OCI-LY7 (cell line): Measurements from ENCODE around the gene FAM89B. TPM values are rescaled to one million over a fixed set of nuclear protein-coding genes. Genes with fewer than 3 reads are reported as not detected.
A peak's percentile ranks its signal among the peaks of the same experiment; 100 is the strongest.

Experiments
- BruUV-seq: library from RNA; stranded (reverse); fragments of 400-500 nt; replicated peaks from 2 replicates; lab custom pipeline; 2021; lab: Mats Ljungman, UMichigan
- CTCF ChIA-PET: fragments of 300-600 bp; sonication (Branson Sonifier 250); formaldehyde crosslinking; loops from one replicate; lab custom pipeline; 2022; ENCODE audit warnings: antibody characterized with exemption; ENCODE audit not compliant: unreplicated experiment; lab: Charles Lee
- POLR2A ChIA-PET: fragments of 300-600 bp; sonication (Branson Sonifier 250); formaldehyde crosslinking; loops from one replicate; lab custom pipeline; 2022; ENCODE audit warnings: antibody characterized with exemption; lab: Charles Lee
- DNase-seq: peaks from one replicate; pipeline ENCODE4 v3.0.0-alpha.2; 2015; ENCODE audit warnings: low spot score
- H2AFZ ChIP-seq: fragments of 200-600 bp; sonication (generic), shearing (Covaris generic); 2 replicates; pipeline ENCODE4 v1.6.1; 2014; ENCODE audit warnings: mild to moderate bottlenecking, antibody characterized with exemption, low read length, moderate library complexity
- H3K27ac ChIP-seq: fragments of 200-600 bp; sonication (generic); 2 replicates; pipeline ENCODE4 v1.5.1; 2014; ENCODE audit warnings: mixed run types, low read depth, mild to moderate bottlenecking, moderate library complexity, low read length, inconsistent platforms; ENCODE audit not compliant: poor library complexity, severe bottlenecking
- H3K36me3 ChIP-seq: fragments of 200-600 bp; sonication (generic); 2 replicates; pipeline ENCODE4 v1.6.1; 2014; ENCODE audit warnings: mild to moderate bottlenecking, antibody characterized with exemption, low read length, moderate library complexity, mixed read lengths; ENCODE audit not compliant: insufficient read depth
- H3K4me1 ChIP-seq: fragments of 200-600 bp; sonication (generic); 2 replicates; pipeline ENCODE4 v1.5.1; 2014; ENCODE audit warnings: mild to moderate bottlenecking, low read length; ENCODE audit not compliant: insufficient read depth, poor library complexity, severe bottlenecking
- H3K4me2 ChIP-seq: fragments of 200-600 bp; sonication (generic); 2 replicates; pipeline ENCODE4 v1.6.1; 2014; ENCODE audit warnings: mild to moderate bottlenecking, low read length
- H3K4me3 ChIP-seq: fragments of 200-600 bp; sonication (generic); 2 replicates; pipeline ENCODE4 v1.5.1; 2014; ENCODE audit warnings: mild to moderate bottlenecking, low read depth, low read length; ENCODE audit not compliant: poor library complexity, severe bottlenecking
- H3K79me2 ChIP-seq: fragments of 200-600 bp; sonication (generic); 2 replicates; pipeline ENCODE4 v1.6.1; 2016; ENCODE audit warnings: low read depth, mild to moderate bottlenecking, low read length, moderate library complexity, mixed read lengths; ENCODE audit not compliant: insufficient read depth
- H3K9me2 ChIP-seq: fragments of 200-600 bp; sonication (generic); 2 replicates; pipeline ENCODE4 v1.6.1; 2016; ENCODE audit warnings: mild to moderate bottlenecking, low read length, mixed read lengths; ENCODE audit not compliant: insufficient read depth
- H3K9me3 ChIP-seq: fragments of 200-600 bp; sonication (generic); 2 replicates; pipeline ENCODE4 v1.6.1; 2014; ENCODE audit warnings: mild to moderate bottlenecking, mixed run types, low read length, mixed read lengths
- H4K20me1 ChIP-seq: fragments of 200-600 bp; sonication (generic); 2 replicates; pipeline ENCODE4 v1.6.1; 2014; ENCODE audit warnings: mild to moderate bottlenecking, antibody characterized with exemption, low read length, moderate library complexity, mixed read lengths; ENCODE audit not compliant: insufficient read depth
- EZH2phosphoT487 ChIP-seq: fragments of 200-600 bp; sonication (generic); IDR thresholded peaks from 2 replicates; pipeline ENCODE4 v1.6.1; 2018; ENCODE audit warnings: low read depth, borderline replicate concordance, mild to moderate bottlenecking, mixed run types, antibody characterized with exemption, low read length, moderate library complexity, mixed read lengths
- intact Hi-C: fragments of 100-400 bp; cut with micrococcal nuclease; formaldehyde crosslinking; loops from one replicate; pipeline ENCODE4 v1.10.0; 2022; ENCODE audit not compliant: unreplicated experiment
- total RNA-seq, 2 experiments: library from RNA; depleted of rRNA in 1 of 2; stranded (reverse); fragments of >200 nt in 1 of 2; shearing (Covaris generic) in 1 of 2; gene quantifications; 2 replicates each; pipeline ENCODE4 v1.2.3, GENCODE V29; 2014 to 2022
- TF ChIP-seq, protein P1 (sequence below): fragments of 200-600 bp; sonication (generic); conservative IDR thresholded peaks from 2 replicates; pipeline ENCODE4 v1.5.1; 2014; ENCODE audit warnings: mild to moderate bottlenecking, antibody characterized with exemption, low read length, moderate library complexity, mixed read lengths

The FAM89B gene
- total RNA-seq, 2 experiments from 2014 or later = 17.9 to 26.4 TPM

DNA sequence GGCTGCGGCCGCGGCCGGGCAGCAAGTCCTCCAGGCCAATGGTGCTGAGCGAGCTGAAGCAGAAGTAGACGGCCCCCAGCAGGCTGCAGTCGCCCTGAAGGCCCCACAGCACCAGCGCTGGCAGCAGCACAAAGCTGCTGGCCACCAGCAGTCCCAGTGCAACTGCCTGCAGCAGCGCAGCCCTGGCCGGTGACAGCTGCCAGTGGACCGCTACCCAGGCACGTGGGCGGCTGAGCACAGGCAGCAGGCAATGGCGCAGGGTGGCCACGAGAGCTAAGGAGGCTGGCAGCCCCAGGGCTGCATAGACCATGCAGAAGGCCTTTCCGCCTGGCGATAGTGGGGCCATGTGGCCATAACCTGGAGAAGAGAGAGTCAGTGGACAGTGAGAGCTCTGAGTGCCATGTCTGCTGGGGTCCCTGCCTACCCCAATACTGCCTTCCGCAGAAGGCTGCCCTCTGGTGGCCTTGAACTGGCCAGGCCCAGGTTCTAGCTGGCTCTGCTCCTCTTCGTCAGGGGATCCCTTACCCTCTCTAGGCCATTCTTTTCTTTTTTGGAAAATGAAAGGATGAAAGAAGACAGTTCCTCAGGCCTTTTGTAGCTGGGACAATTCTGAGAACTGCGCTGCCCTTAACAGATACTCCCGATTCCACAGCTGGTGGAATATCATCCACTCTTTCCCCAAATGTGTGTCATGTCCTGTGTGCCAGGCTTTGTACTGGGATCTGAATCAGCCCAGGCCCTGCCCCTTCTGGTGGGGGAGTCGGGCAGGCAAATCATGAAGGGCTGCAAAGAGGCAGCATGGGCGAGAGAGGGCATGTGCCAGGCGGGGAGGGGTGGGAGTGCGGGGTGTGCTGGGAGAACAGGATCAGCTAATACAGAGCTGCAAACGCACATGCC, 21.4 kb downstream of the FAM89B start:
- no peaks in the 10 kb centered on the region for H3K9me2 ChIP-seq
- peak; percentile 53 for DNase-seq
- ChIA-PET POLR2A (interaction anchor here (1.2 kb wide), 1 partner anchor 9 kb away, joined by 3 read pairs; no protein-coding TSS in a partner anchor), CTCF (interaction anchor here (0.6 to 1.1 kb wide), 2 partner anchors 16 to 17 kb away, joined by 3 to 4 read pairs; no protein-coding TSS in a partner anchor)
- H3K4me2 ChIP-seq = no peak overlapping the region
- no peak overlapping the region for H3K27ac ChIP-seq
- no peaks in the 10 kb centered on the region for H3K9me3 ChIP-seq
- no peaks in the 10 kb centered on the region for H4K20me1 ChIP-seq
- no peak overlapping the region for H3K4me3 ChIP-seq
- peaks cover 26% of the 10 kb centered on the region; the same call in 1 of the 2 replicates for H3K36me3 ChIP-seq
- intact Hi-C loops = loop anchor here (1.0 kb wide), 1 partner anchor 52 kb away; no protein-coding TSS in a partner anchor
- no peak for TF ChIP-seq EZH2phosphoT487
- TF ChIP-seq, protein P1, sequence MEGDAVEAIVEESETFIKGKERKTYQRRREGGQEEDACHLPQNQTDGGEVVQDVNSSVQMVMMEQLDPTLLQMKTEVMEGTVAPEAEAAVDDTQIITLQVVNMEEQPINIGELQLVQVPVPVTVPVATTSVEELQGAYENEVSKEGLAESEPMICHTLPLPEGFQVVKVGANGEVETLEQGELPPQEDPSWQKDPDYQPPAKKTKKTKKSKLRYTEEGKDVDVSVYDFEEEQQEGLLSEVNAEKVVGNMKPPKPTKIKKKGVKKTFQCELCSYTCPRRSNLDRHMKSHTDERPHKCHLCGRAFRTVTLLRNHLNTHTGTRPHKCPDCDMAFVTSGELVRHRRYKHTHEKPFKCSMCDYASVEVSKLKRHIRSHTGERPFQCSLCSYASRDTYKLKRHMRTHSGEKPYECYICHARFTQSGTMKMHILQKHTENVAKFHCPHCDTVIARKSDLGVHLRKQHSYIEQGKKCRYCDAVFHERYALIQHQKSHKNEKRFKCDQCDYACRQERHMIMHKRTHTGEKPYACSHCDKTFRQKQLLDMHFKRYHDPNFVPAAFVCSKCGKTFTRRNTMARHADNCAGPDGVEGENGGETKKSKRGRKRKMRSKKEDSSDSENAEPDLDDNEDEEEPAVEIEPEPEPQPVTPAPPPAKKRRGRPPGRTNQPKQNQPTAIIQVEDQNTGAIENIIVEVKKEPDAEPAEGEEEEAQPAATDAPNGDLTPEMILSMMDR = peak; percentile 79
- peaks cover 12% of the 10 kb centered on the region for H3K4me1 ChIP-seq
- H2AFZ ChIP-seq = no peak overlapping the region
- no TSS peak for BruUV-seq
- H3K79me2 ChIP-seq = no peaks in the 10 kb centered on the region

DNA sequence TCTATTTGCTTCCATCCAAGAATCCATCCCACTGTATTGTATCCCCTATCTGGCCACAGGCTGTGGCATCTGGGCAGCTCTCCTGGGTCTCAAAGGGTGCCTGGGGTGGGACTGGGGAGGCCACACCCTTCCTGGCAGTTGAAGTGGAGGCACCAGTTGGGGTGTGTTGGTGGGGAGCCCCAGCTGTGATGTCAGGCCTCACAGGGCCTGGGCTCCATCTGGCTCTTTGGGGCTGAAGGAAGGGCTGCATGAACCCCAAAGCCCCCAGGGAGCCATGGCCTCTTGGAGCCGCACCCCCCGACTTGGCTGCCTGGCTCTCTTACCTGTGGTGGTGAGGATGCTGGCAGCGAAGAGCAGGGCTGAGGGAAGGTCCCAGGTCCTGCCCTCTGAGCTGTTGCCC, 22.8 kb downstream of the FAM89B start:
- Histone ChIP-seq H3K4me2 (no peak overlapping the region), H3K4me1 (no peaks in the 10 kb centered on the region), H3K27ac (no peak overlapping the region), H3K9me2 (no peaks in the 10 kb centered on the region), H3K4me3 (no peak overlapping the region), H4K20me1 (no peaks in the 10 kb centered on the region), H3K36me3 (peaks cover 25% of the 10 kb centered on the region; the same call in 1 of the 2 replicates), H3K79me2 (no peaks in the 10 kb centered on the region), H3K9me3 (no peaks in the 10 kb centered on the region), H2AFZ (no peak overlapping the region)
- intact Hi-C loops = no loop called here
- DNase-seq = no peak
- no peak for TF ChIP-seq EZH2phosphoT487
- TF ChIP-seq, protein P1 = no peak
- ChIA-PET POLR2A (no interaction called here), CTCF (no interaction called here)
- no TSS peak for BruUV-seq
